ENCODE results near the gene ZMIZ1.

Gene ZMIZ1

GRCh38 chr10:79063661-79064492 is 4.9 kb upstream of the ZMIZ1 start:
- no peak for DNase-seq (ENCODE audit: low read depth in 3 of 3, low spot score in 1 of 3)

- no peak for DNase-seq (ENCODE audit: low read depth in 3 of 3, low spot score in 1 of 3)
These were observed 3.6 kb upstream of the ZMIZ1 start for GRCh38 chr10:79065091-79065551.

- no peak for DNase-seq (ENCODE audit: low read depth in 3 of 3, low spot score in 1 of 3)
These were observed 2.9 kb upstream of the ZMIZ1 start for GRCh38 chr10:79065853-79066252.

- DNase-seq (ENCODE audit: low read depth in 3 of 3, low spot score in 1 of 3) = peak in 1 of 3 donors; percentile 14
These were observed 2.1 kb upstream of the ZMIZ1 start for GRCh38 chr10:79066411-79067240.

- peak; percentile 53 to 79 (median 67) for DNase-seq (ENCODE audit: low read depth in 3 of 3, low spot score in 1 of 3)
These were observed 1.2 kb upstream of the ZMIZ1 start for GRCh38 chr10:79067241-79068202.

GRCh38 chr10:79068203-79068561 is 584 bp upstream of the ZMIZ1 start:
- no peak for DNase-seq (ENCODE audit: low read depth in 3 of 3, low spot score in 1 of 3)

GRCh38 chr10:79069325-79070080 is 737 bp downstream of the ZMIZ1 start:
- DNase-seq (ENCODE audit: low read depth in 3 of 3, low spot score in 1 of 3) = no peak

GRCh38 chr10:79070081-79070605 is 1.4 kb downstream of the ZMIZ1 start:
- DNase-seq (ENCODE audit: low read depth in 3 of 3, low spot score in 1 of 3) = no peak

GRCh38 chr10:79070606-79071395 is 2.0 kb downstream of the ZMIZ1 start:
- no peak for DNase-seq (ENCODE audit: low read depth in 3 of 3, low spot score in 1 of 3)

- DNase-seq (ENCODE audit: low read depth in 3 of 3, low spot score in 1 of 3) = no peak
These were observed 2.7 kb downstream of the ZMIZ1 start for GRCh38 chr10:79071396-79071923.

- no peak for DNase-seq (ENCODE audit: low read depth in 3 of 3, low spot score in 1 of 3)
These were observed 3.3 kb downstream of the ZMIZ1 start for GRCh38 chr10:79072041-79072441.

GRCh38 chr10:79072994-79073645 is 4.4 kb downstream of the ZMIZ1 start:
- no peak for DNase-seq (ENCODE audit: low read depth in 3 of 3, low spot score in 1 of 3)

GRCh38 chr10:79073784-79074432 is 5.1 kb downstream of the ZMIZ1 start:
- no peak for DNase-seq (ENCODE audit: low read depth in 3 of 3, low spot score in 1 of 3)

GRCh38 chr10:79074732-79075131 is 6.0 kb downstream of the ZMIZ1 start:
- DNase-seq (ENCODE audit: low read depth in 3 of 3, low spot score in 1 of 3) = no peak

- DNase-seq (ENCODE audit: low read depth in 3 of 3, low spot score in 1 of 3) = no peak
These were observed 6.7 kb downstream of the ZMIZ1 start for GRCh38 chr10:79075418-79075817.

GRCh38 chr10:79077488-79078173 is 8.9 kb downstream of the ZMIZ1 start:
- DNase-seq (ENCODE audit: low read depth in 3 of 3, low spot score in 1 of 3) = no peak

GRCh38 chr10:79078367-79079053 is 9.7 kb downstream of the ZMIZ1 start:
- DNase-seq (ENCODE audit: low read depth in 3 of 3, low spot score in 1 of 3) = no peak
